Breast epithelium (tissue), 4 donors: Measurements from ENCODE around the gene OPCML. TPM values are rescaled to one million over a fixed set of nuclear protein-coding genes. Genes with fewer than 3 reads are reported as not detected.

Source experiments
- DNase-seq, 2 donors: peaks; one replicate each; pipeline ENCODE4 v3.0.0-alpha.2; 2019; ENCODE audit warnings: low spot score in 2 of 2
- H3K27ac ChIP-seq, 2 donors: fragments of 200-600 bp; sonication (generic) in 1 of 2; one replicate each; pipeline ENCODE4 v1.5.1; 2016 to 2019; ENCODE audit warnings: mild to moderate bottlenecking in 1 of 2
- H3K27me3 ChIP-seq, 2 donors: fragments of 200-600 bp; sonication (generic) in 1 of 2; one replicate each; pipeline versions ENCODE4 v1.5.1 to v1.6.0; 2017 to 2019; ENCODE audit warnings: control low read depth in 1 of 2, mild to moderate bottlenecking in 1 of 2
- H3K36me3 ChIP-seq: fragments of 200-600 bp; one replicate; pipeline ENCODE4 v1.5.1; 2019
- H3K4me1 ChIP-seq, 2 donors: fragments of 200-600 bp; sonication (generic); one replicate each; pipeline ENCODE4 v1.5.1; 2016 to 2019; ENCODE audit warnings: control low read depth in 1 of 2
- H3K4me3 ChIP-seq, 3 donors: fragments of 200-600 bp; sonication (generic); 1 replicate in 2 of 3; 2 replicates in 1 of 3; pipeline ENCODE4 v1.5.1; 2016 to 2019; ENCODE audit warnings: mild to moderate bottlenecking in 3 of 3, moderate library complexity in 2 of 3
- H3K9me3 ChIP-seq, 2 donors: fragments of 200-600 bp; sonication (generic) in 1 of 2; one replicate each; pipeline ENCODE4 v1.5.1; 2016 to 2019; ENCODE audit warnings: control low read depth in 1 of 2
- POLR2A ChIP-seq: fragments of 450-650 bp; IDR thresholded peaks from one replicate; pipeline ENCODE4 v1.6.1; 2016; ENCODE audit warnings: antibody characterized with exemption, mild to moderate bottlenecking, moderate library complexity
- POLR2AphosphoS5 ChIP-seq, 3 donors: sonication (generic); formaldehyde crosslinking; IDR thresholded peaks; one replicate each; pipeline ENCODE4 v1.6.1; 2017; ENCODE audit warnings: antibody characterized with exemption in 3 of 3
- intact Hi-C: fragments of 100-400 bp; cut with DNase I; formaldehyde crosslinking; loops from one replicate; pipeline ENCODE4 v1.15.1; 2023; ENCODE audit warnings: low total_unique reads
- total RNA-seq, 3 donors: library from RNA; depleted of rRNA; stranded (reverse); fragments of >200 nt; gene quantifications; one replicate each; pipeline ENCODE4 v1.1.0, GENCODE V29; 2016
- TF ChIP-seq, protein P1 (sequence below), 3 donors: fragments of 450-650 bp; IDR thresholded peaks; one replicate each; pipeline ENCODE4 v1.5.1; 2016 to 2017; ENCODE audit warnings: antibody characterized with exemption in 3 of 3, mild to moderate bottlenecking in 3 of 3, moderate library complexity in 3 of 3

The OPCML gene
- total RNA-seq, 3 donors from 2014 or later, result not detected

DNA sequence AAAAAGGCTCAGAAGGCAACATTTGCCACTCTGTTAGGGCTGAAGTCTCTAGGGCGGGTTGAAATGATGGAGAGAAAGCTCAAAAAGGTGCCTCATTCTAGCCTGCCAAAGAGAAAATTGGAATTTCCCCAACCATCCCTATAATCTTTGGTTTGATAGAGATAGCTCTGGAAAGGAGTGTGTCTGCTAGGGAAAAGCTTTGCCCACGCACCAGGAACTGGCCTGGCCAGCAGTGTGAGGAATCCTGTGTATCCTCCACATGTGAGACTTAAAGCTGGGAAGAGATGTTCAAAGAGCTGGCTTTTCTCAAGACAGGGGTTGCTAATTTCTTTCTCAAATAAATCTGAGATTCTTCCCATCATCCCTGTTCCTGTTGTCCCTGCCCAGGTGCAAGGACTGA lies 193.7 kb downstream of the OPCML start:
- H3K9me3 ChIP-seq, result no peaks in the 10 kb centered on the region
- H3K4me3 ChIP-seq, result no peak overlapping the region
- H3K27me3 ChIP-seq, result no peaks in the 10 kb centered on the region
- no peaks in the 10 kb centered on the region for H3K36me3 ChIP-seq
- DNase-seq, result no peak
- TF ChIP-seq, protein P1, sequence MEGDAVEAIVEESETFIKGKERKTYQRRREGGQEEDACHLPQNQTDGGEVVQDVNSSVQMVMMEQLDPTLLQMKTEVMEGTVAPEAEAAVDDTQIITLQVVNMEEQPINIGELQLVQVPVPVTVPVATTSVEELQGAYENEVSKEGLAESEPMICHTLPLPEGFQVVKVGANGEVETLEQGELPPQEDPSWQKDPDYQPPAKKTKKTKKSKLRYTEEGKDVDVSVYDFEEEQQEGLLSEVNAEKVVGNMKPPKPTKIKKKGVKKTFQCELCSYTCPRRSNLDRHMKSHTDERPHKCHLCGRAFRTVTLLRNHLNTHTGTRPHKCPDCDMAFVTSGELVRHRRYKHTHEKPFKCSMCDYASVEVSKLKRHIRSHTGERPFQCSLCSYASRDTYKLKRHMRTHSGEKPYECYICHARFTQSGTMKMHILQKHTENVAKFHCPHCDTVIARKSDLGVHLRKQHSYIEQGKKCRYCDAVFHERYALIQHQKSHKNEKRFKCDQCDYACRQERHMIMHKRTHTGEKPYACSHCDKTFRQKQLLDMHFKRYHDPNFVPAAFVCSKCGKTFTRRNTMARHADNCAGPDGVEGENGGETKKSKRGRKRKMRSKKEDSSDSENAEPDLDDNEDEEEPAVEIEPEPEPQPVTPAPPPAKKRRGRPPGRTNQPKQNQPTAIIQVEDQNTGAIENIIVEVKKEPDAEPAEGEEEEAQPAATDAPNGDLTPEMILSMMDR (IDR thresholded peaks at IDR 0.05), result no peak
- no peak for TF ChIP-seq POLR2A
- no peak for TF ChIP-seq POLR2AphosphoS5 (IDR thresholded peaks at IDR 0.05)
- H3K4me1 ChIP-seq, result no peaks in the 10 kb centered on the region
- intact Hi-C loops, result no loop called here
- H3K27ac ChIP-seq, result no peak overlapping the region

DNA sequence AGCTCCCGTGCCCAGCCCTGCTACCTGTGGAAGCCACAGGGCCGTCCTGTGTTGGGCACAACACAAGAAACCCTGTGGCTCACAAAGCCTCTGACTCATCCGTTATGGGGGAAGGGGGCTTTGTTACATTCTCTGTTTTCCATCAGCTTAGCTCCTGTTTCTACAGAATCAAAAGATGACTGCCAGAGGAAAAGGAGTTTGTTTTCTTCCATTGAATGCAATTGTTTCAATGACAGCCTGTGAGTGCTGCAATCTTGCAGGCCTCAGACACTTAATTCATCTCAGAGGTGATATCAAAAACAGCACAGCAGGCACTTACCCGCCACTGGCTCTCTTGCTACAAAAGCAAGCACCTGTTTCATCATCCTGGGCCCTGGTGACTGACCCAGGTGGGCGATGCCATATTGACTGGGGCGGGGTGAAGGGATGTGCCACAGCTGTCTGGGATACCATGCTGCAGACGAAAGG lies 194.3 kb downstream of the OPCML start:
- no peak for DNase-seq
- Histone ChIP-seq H3K27me3 (no peaks in the 10 kb centered on the region), H3K36me3 (no peaks in the 10 kb centered on the region), H3K4me3 (no peak overlapping the region), H3K9me3 (peaks cover 0 to under 1% of the 10 kb centered on the region in 2 donors), H3K4me1 (no peaks in the 10 kb centered on the region), H3K27ac (no peak overlapping the region)
- no peak for TF ChIP-seq POLR2A
- intact Hi-C loops, result no loop called here

DNA sequence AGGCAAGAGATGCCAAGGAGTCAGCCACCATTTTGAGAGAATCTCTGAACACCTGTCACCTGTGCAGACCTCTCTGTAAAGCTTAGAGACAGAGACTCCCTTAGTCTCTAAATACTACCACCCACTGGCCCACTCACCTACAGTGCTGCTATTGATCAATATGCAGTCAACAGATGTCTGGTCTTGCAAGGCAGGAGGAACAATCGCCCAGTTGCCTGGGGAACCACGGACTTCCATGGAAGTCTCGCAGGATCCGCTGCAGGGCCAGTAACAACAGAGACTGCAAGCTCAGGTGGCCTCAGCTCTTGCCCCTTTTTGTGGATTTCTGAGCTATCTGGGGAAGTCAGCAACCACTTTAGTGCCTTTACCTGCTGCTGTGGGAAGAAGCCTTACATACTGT lies 195.1 kb downstream of the OPCML start:
- no peak for TF ChIP-seq POLR2A
- no peak for DNase-seq
- Histone ChIP-seq H3K27ac (no peak overlapping the region), H3K4me3 (no peak overlapping the region), H3K36me3 (no peaks in the 10 kb centered on the region), H3K9me3 (peaks cover 0 to 4% of the 10 kb centered on the region in 2 donors), H3K27me3 (no peaks in the 10 kb centered on the region), H3K4me1 (no peaks in the 10 kb centered on the region)
- intact Hi-C loops, result no loop called here

DNA sequence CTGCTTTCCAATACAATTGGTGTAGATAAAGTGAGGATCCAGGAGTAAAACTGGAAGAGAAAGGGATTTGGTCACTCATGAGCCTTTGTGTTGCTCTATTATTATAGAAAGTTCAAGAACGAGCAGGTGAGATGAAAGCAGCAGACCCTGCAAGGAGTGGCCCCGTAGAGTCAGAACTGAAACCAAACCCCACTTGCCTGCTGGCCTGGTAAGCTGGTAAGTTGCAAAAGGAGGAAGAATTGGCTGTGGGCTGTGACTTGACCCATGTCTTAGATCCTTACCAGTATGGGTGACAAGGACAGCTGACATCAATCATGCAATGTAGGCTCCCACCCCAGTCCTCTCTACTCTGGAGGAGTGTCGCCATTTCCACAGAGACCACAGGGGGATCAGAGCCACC lies 201.3 kb downstream of the OPCML start:
- H3K4me1 ChIP-seq, result no peaks in the 10 kb centered on the region
- no peaks in the 10 kb centered on the region for H3K36me3 ChIP-seq
- H3K27me3 ChIP-seq, result no peaks in the 10 kb centered on the region
- no peak overlapping the region for H3K27ac ChIP-seq
- intact Hi-C loops, result no loop called here
- TF ChIP-seq POLR2A, result no peak
- TF ChIP-seq, protein P1 (IDR thresholded peaks at IDR 0.05), result no peak
- TF ChIP-seq POLR2AphosphoS5 (IDR thresholded peaks at IDR 0.05), result no peak
- peaks cover 0 to 4% of the 10 kb centered on the region in 2 donors for H3K9me3 ChIP-seq
- H3K4me3 ChIP-seq, result no peak overlapping the region
- no peak for DNase-seq

DNA sequence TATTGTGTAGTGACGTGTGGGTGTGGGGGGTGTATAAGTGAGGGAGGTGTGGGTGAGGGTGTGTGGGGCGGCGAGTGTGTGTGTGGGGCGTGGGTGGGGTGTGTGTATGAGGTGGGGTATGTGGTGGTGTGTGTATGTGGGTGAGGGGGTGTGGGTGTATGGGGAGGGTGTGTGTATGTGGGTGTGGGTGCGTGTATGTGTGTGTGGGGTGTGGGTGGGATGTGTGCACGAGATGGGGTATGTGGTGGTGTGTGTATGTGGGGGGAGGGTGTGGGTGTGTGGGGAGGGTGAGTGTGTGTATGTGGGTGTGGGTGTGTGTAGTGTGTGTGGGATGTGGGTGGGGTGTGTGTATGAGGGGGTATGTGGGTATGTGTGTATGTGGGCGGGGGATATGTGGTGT lies 205.5 kb downstream of the OPCML start:
- no peaks in the 10 kb centered on the region for H3K4me1 ChIP-seq
- H3K27me3 ChIP-seq, result no peaks in the 10 kb centered on the region
- intact Hi-C loops, result no loop called here
- H3K27ac ChIP-seq, result no peak overlapping the region
- no peak overlapping the region for H3K4me3 ChIP-seq
- DNase-seq, result no peak
- no peaks in the 10 kb centered on the region for H3K36me3 ChIP-seq
- no peaks in the 10 kb centered on the region for H3K9me3 ChIP-seq
- no peak for TF ChIP-seq POLR2AphosphoS5 (IDR thresholded peaks at IDR 0.05)
- no peak for TF ChIP-seq POLR2A
- TF ChIP-seq, protein P1 (IDR thresholded peaks at IDR 0.05), result no peak

DNA sequence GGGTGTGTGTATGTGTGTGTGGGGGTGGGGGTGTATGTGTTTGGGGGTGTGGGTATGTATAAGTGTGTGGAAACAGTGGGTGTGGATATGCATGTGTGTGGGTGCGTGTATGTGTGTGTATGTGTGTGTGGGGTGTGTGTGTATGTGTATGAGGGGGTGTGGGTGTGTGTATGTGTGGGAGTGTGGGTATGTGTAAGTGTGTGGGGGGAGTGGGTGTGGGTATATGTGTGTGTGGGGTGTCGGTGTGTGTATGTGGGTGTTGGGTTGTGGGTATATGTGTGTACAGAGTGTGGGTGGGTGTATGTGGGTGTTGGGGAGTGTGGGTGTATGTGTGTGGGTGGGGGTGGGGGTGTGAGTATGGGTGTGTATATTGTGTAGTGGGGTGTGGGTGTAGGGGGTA lies 206.0 kb downstream of the OPCML start:
- H3K9me3 ChIP-seq, result no peaks in the 10 kb centered on the region
- H3K4me1 ChIP-seq, result no peaks in the 10 kb centered on the region
- intact Hi-C loops, result no loop called here
- no peak for DNase-seq
- no peak overlapping the region for H3K4me3 ChIP-seq
- TF ChIP-seq, protein P1 (IDR thresholded peaks at IDR 0.05), result no peak
- TF ChIP-seq POLR2A (no peak), POLR2AphosphoS5 (IDR thresholded peaks at IDR 0.05) (no peak)
- H3K27ac ChIP-seq, result no peak overlapping the region
- no peaks in the 10 kb centered on the region for H3K27me3 ChIP-seq
- no peaks in the 10 kb centered on the region for H3K36me3 ChIP-seq
